ENCODE results near the gene C5orf47. TPM values are rescaled to one million over a fixed set of nuclear protein-coding genes. Genes with fewer than 3 reads are reported as not detected.

Gene C5orf47
- total RNA-seq, 1 experiment from 2014 or later: not detected

- intact Hi-C loops (cut with micrococcal nuclease; ENCODE audit: unreplicated experiment): no loop called here
- no peak for DNase-seq
- Mint-ChIP-seq H3K4me1 (ENCODE audit: low read depth, unreplicated experiment) (no peaks in the 10 kb centered on the region), H3K27me3 (ENCODE audit: unreplicated experiment) (peaks cover 48% of the 10 kb centered on the region), H3K4me3 (ENCODE audit: low read depth, unreplicated experiment) (no peak overlapping the region), H3K36me3 (ENCODE audit: insufficient read depth, unreplicated experiment) (no peaks in the 10 kb centered on the region), H3K27ac (ENCODE audit: unreplicated experiment) (no peak overlapping the region), H3K9me3 (ENCODE audit: low read depth, unreplicated experiment) (no peaks in the 10 kb centered on the region)
- CTCF ChIA-PET: no interaction called here
- no TSS peak for BruUV-seq (replicated peaks)
- no peak for TF ChIP-seq CTCF (IDR thresholded peaks at IDR 0.05; ENCODE audit: unreplicated experiment)
Measured at GRCh38 chr5:174053905-174054304, 64.9 kb downstream of the C5orf47 start.

Other genes with a start within 250 kb of the C5orf47 start
- 30.8 and 32.0 TPM in 2 replicates for gene CPEB4, start 100.8 kb upstream of the C5orf47 start, total RNA-seq (2022)
- gene NSG2, start 56.5 kb downstream of the C5orf47 start, total RNA-seq (2022): not detected in 2 replicates